Left lung (tissue), 14 donors: Measurements from ENCODE around the gene OR1L8. TPM values are rescaled to one million over a fixed set of nuclear protein-coding genes. Genes with fewer than 3 reads are reported as not detected.
"Not testable (repeated sequence)": the region's sequence is repeated elsewhere in the genome, so short reads cannot be mapped to it uniquely, and the experiment has no call there.

ENCODE experiments used
- ATAC-seq: fragments of 200-7000 bp; cut with Tn5 transposase; one replicate; pipeline ENCODE4 v1.9.1; 2020; ENCODE audit warnings: moderate library complexity
- DNase-seq, 4 donors: peaks; one replicate each; pipeline ENCODE4 v3.0.0-alpha.2; 2013 to 2020
- H3K27ac ChIP-seq, 2 donors: fragments of 200-600 bp; sonication (generic) in 1 of 2; one replicate each; pipeline versions ENCODE4 v1.5.0 to v1.8.0; 2020 to 2021
- H3K27me3 ChIP-seq, 2 donors: fragments of 200-600 bp; sonication (generic) in 1 of 2; one replicate each; pipeline versions ENCODE4 v1.5.0 to v1.8.0; 2020 to 2021
- H3K36me3 ChIP-seq, 2 donors: fragments of 200-600 bp; sonication (generic) in 1 of 2; one replicate each; pipeline versions ENCODE4 v1.5.0 to v1.8.0; 2020 to 2021
- H3K4me1 ChIP-seq, 2 donors: fragments of 200-600 bp; one replicate each; pipeline ENCODE4 v1.8.0; 2021
- H3K4me3 ChIP-seq, 2 donors: fragments of 200-600 bp; sonication (generic) in 1 of 2; one replicate each; pipeline versions ENCODE4 v1.5.0 to v1.8.0; 2020 to 2021; ENCODE audit warnings: mild to moderate bottlenecking in 1 of 2
- H3K9me3 ChIP-seq, 2 donors: fragments of 200-600 bp; sonication (generic) in 1 of 2; one replicate each; pipeline versions ENCODE4 v1.5.0 to v1.8.0; 2020 to 2021
- intact Hi-C, 2 donors: fragments of 100-400 bp; cut with DNase I; formaldehyde crosslinking; loops; one replicate each; pipeline versions ENCODE4 v1.11.2 to v1.14.2; 2022
- long read RNA-seq, 12 donors: library from polyadenylated mRNA in 2 of 12; unstranded in 2 of 12; transcript quantifications; one replicate each; pipeline ENCODE4 v2.0.0 and lab custom pipeline, GENCODE V29; 2019 to 2026
- polyA plus RNA-seq, 6 donors: library from polyadenylated mRNA; unstranded; fragments of 120-200 nt; gene quantifications; one replicate each; pipeline ENCODE4 v1.2.1, GENCODE V29; 2013; ENCODE audit not compliant: insufficient read length in 6 of 6
- total RNA-seq, 2 donors: library from RNA; stranded (reverse); fragmentation: NEBNext Ultra II Directional; extraction: Animal tissue kit (Norgen Biotek cat#: 25700); gene quantifications; one replicate each; pipeline ENCODE4 v1.2.1, GENCODE V29; 2021
- TF ChIP-seq, protein P1 (sequence below), 2 donors: fragments of 200-600 bp; sonication (generic) in 1 of 2; IDR thresholded peaks; one replicate each; pipeline versions ENCODE4 v1.5.0 to v1.8.0; 2021; ENCODE audit warnings: antibody characterized with exemption in 2 of 2
- donor health status: DM: no; HTN: yes; CAD: no.
- donor health status: DM: no; HTN: no; CAD: no.

Gene OR1L8, protein sequence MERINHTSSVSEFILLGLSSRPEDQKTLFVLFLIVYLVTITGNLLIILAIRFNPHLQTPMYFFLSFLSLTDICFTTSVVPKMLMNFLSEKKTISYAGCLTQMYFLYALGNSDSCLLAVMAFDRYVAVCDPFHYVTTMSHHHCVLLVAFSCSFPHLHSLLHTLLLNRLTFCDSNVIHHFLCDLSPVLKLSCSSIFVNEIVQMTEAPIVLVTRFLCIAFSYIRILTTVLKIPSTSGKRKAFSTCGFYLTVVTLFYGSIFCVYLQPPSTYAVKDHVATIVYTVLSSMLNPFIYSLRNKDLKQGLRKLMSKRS
- total RNA-seq (not detected), polyA plus RNA-seq (under 1 TPM; 0.10 to 0.52 (median 0.37) TPM)
- long read RNA-seq, donor 1, result 0 reads
- long read RNA-seq, donor 2, result 0 reads
- long read RNA-seq, donor 3, result 0 reads
- long read RNA-seq, donor 4, result 0 reads
- long read RNA-seq, donor 5, result 0 reads
- long read RNA-seq, donor 6, result 0 reads
- long read RNA-seq, donor 7, result 0 reads
- long read RNA-seq, donor 8, result 0 reads
- long read RNA-seq, donor 9, result 0 reads
- long read RNA-seq, donor 10, result 0 reads
- long read RNA-seq, donor 11, result 0 reads
- long read RNA-seq, donor 12, result 0 reads

DNA sequence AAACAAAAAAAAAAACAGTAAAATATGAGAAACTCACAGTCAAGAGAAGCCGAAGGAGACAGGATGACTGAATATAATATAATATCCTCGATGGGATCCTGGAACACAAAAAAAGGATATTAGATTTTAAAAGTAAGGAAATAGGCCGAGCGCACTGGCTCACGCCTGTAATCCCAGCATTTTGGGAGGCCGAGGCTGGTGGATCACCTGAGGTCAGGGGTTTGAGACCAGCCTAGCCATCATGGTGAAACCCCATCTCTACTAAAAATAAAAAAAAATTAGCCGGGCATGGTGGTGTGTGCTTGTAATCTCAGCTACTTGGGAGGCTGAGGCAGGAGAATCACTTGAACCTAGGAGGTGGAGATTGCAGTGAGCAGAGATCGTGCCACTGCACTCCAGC, at the start of gene OR1L8:
OR1L8 (minus strand) TSS at position 101 of the 400 bp plus-strand sequence. CDS start 14,907 bp downstream, outside the sequence.
- ATAC-seq, H3K27me3 ChIP-seq, H3K9me3 ChIP-seq, H3K4me3 ChIP-seq, H3K27ac ChIP-seq, H3K4me1 ChIP-seq, DNase-seq, H3K36me3 ChIP-seq: not testable (repeated sequence)
- intact Hi-C loops, result loop anchor here in 1 of 2 donors (10.0 kb wide), 1 partner anchor 58 kb away; the partner anchor contains the start of gene OR1N1

DNA sequence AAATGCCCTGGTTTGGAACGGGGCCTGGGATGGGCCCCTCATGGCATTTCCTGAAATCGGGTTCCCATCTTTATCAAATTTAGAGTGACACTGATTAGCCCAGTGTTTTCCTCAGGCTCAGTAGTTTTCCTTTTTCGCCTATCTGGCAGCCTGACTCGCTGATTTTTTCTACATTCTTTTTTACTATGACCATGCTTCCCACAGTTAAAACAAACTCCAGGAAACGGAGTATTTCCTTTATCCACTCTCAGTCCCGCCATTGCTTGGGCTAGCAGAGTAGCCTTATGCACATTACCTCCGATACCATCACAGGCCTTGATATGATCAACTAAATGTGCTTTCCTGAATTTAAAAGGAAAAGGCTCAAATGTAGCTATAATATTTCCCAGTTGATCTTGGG, 36.8 kb upstream of the OR1L8 start:
- Histone ChIP-seq H3K4me3 (no peak overlapping the region), H3K27me3 (no peaks in the 10 kb centered on the region), H3K9me3 (peaks cover 0 to 7% of the 10 kb centered on the region in 2 donors), H3K4me1 (no peaks in the 10 kb centered on the region), H3K36me3 (no peaks in the 10 kb centered on the region), H3K27ac (no peak overlapping the region)
- ATAC-seq (no peak), DNase-seq (no peak)
- TF ChIP-seq, protein P1, sequence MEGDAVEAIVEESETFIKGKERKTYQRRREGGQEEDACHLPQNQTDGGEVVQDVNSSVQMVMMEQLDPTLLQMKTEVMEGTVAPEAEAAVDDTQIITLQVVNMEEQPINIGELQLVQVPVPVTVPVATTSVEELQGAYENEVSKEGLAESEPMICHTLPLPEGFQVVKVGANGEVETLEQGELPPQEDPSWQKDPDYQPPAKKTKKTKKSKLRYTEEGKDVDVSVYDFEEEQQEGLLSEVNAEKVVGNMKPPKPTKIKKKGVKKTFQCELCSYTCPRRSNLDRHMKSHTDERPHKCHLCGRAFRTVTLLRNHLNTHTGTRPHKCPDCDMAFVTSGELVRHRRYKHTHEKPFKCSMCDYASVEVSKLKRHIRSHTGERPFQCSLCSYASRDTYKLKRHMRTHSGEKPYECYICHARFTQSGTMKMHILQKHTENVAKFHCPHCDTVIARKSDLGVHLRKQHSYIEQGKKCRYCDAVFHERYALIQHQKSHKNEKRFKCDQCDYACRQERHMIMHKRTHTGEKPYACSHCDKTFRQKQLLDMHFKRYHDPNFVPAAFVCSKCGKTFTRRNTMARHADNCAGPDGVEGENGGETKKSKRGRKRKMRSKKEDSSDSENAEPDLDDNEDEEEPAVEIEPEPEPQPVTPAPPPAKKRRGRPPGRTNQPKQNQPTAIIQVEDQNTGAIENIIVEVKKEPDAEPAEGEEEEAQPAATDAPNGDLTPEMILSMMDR (IDR thresholded peaks at IDR 0.05), result no peak
- intact Hi-C loops, result no loop called here

DNA sequence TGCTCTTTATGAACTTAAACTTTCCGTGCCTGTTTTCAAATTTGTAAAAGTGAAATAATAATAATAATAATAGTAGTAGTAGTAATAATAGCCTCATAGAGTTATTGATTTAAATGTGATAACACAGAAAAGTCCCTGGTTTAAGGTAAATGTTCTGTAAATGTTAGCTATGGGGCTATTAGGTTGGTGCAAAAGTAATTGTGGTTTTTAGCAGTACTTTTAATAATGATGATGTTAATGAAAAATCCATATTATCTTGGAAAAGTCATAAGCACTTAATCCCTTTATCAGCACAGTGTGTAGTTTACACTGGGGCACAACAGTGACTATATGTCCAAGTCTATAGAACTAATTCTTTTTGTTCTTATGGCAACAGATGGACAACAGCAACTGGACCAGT, 31.2 kb upstream of the OR1L8 start, which contains the start of gene OR1Q1:
OR1Q1 (plus strand) TSS at position 377 of the 400 bp plus-strand sequence; CDS start at position 377, 0 bp downstream.
- Histone ChIP-seq H3K4me3 (no peak within 1 kb of the TSS), H3K27ac (no peak within 1 kb of the TSS), H3K9me3 (peaks cover 0 to 7% of the 10 kb centered on the region in 2 donors), H3K4me1 (no peaks in the 10 kb centered on the region), H3K27me3 (no peaks in the 10 kb centered on the region), H3K36me3 (no peaks in the 10 kb centered on the region)
- intact Hi-C loops, result no loop called here
- ATAC-seq, result no peak
- no peak for DNase-seq
- TF ChIP-seq, protein P1 (IDR thresholded peaks at IDR 0.05), result no peak

DNA sequence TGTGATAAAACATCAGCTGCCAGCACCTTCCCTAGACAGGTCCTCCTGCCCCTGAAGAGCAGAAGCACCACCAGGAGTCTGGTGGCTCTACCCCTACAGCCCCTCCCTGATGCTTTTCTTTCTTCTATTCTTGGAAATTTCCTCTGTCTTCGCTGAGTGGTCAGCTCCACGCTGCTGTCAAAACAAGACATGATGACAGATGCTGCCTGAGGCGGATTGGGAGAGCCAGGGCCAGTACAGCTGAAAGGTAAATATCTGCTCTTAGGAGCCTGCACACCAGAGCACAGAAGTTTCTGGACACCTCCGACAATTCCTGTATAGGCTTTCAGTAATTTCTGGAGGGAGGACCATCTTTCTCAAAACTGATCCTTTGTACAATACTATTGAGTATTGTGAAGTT, 26.6 kb upstream of the OR1L8 start:
- intact Hi-C loops, result no loop called here
- Histone ChIP-seq H3K4me3 (no peak overlapping the region), H3K27ac (no peak overlapping the region), H3K4me1 (no peaks in the 10 kb centered on the region), H3K27me3 (no peaks in the 10 kb centered on the region), H3K36me3 (no peaks in the 10 kb centered on the region), H3K9me3 (no peaks in the 10 kb centered on the region)
- ATAC-seq (no peak), DNase-seq (no peak)
- TF ChIP-seq, protein P1 (IDR thresholded peaks at IDR 0.05), result no peak

DNA sequence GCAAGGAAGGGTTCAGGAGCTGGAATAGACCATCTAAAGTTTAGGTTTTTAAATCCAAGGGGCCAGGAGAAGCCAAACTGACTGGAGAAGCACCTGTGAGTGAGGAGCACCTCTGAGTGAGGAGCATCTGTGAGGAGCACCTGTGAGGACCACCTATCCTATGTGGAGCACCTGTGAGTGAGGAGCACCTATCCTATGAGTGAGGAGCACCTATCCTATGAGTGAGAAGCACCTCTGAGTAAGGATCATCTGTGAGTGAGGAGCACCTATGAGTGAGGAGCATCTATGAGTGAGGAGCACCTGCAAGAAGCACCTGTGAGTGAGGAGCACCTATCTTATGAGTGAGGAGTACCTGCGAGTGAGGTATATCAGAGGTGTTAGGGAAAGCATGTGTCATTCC, 23.4 kb upstream of the OR1L8 start:
- TF ChIP-seq, protein P1 (IDR thresholded peaks at IDR 0.05), result no peak
- ATAC-seq, result no peak
- intact Hi-C loops, result no loop called here

More for the DNA sequence above, 23.4 kb upstream of the OR1L8 start:
- Histone ChIP-seq H3K27me3 (no peaks in the 10 kb centered on the region), H3K27ac (no peak overlapping the region), H3K9me3 (no peaks in the 10 kb centered on the region), H3K4me1 (no peaks in the 10 kb centered on the region), H3K36me3 (no peaks in the 10 kb centered on the region), H3K4me3 (no peak overlapping the region)
- DNase-seq, result no peak
